MM.1S (cell line): ENCODE data around the gene SAAL1.

Source experiments
- CTCF ChIP-seq: fragments of 300-600 bp; sonication (generic); IDR thresholded peaks from 2 replicates; pipeline ENCODE4 v1.5.1; 2016; ENCODE audit warnings: antibody characterized with exemption, low read length, mixed read lengths
- EZH2 ChIP-seq: fragments of 300-600 bp; sonication (generic); optimal IDR thresholded peaks from 2 replicates; pipeline ENCODE3; 2017; ENCODE audit warnings: low read depth, mild to moderate bottlenecking, antibody characterized with exemption, low read length, mixed read lengths
- EZH2phosphoT487 ChIP-seq: fragments of 300-600 bp; sonication (generic); IDR thresholded peaks from 2 replicates; pipeline ENCODE4 v1.6.1; 2018; ENCODE audit warnings: antibody characterized with exemption, low read length

- TF ChIP-seq CTCF = no peak
- no peak for TF ChIP-seq EZH2phosphoT487
- TF ChIP-seq EZH2 = no peak
These were observed 34.3 kb upstream of the SAAL1 start for GRCh38 chr11:18140145-18140544.
